Lower leg skin (tissue), 4 donors: ENCODE data around the gene GMCL2. TPM values are rescaled to one million over a fixed set of nuclear protein-coding genes. Genes with fewer than 3 reads are reported as not detected.
A peak's percentile ranks its signal among the peaks of the same experiment; 100 is the strongest.

Source experiments
- DNase-seq, 2 donors: peaks; one replicate each; pipeline ENCODE4 v3.0.0-alpha.2; 2019; ENCODE audit warnings: low spot score in 2 of 2
- H3K4me3 ChIP-seq: fragments of 200-600 bp; sonication (generic); 2 replicates; pipeline ENCODE4 v1.5.1; 2017; ENCODE audit warnings: mild to moderate bottlenecking, low read depth; ENCODE audit not compliant: poor library complexity, severe bottlenecking
- POLR2A ChIP-seq, 2 donors: fragments of 450-650 bp; IDR thresholded peaks; one replicate each; pipeline ENCODE4 v1.6.1; 2016 to 2017; ENCODE audit warnings: antibody characterized with exemption in 2 of 2, mild to moderate bottlenecking in 1 of 2, moderate library complexity in 1 of 2
- WGBS, 2 donors: methylation state at CpG; one replicate each; pipeline ENCODE4 v1.1.5; 2018; 5-methylcytosine and 5-hydroxymethylcytosine counted together
- intact Hi-C: fragments of 100-400 bp; cut with DNase I; formaldehyde crosslinking; loops from one replicate; pipeline ENCODE4 v1.15.0; 2023; ENCODE audit warnings: low total_unique reads
- total RNA-seq, 4 donors: library from RNA; depleted of rRNA; stranded (reverse); fragments of >200 nt; gene quantifications; one replicate each; pipeline ENCODE4 v1.1.0, GENCODE V29; 2016
- TF ChIP-seq, protein P1 (sequence below), 3 donors: fragments of 450-650 bp; IDR thresholded peaks; one replicate each; pipeline ENCODE4 v1.5.1; 2016; ENCODE audit warnings: antibody characterized with exemption in 3 of 3, mild to moderate bottlenecking in 3 of 3, moderate library complexity in 2 of 3

Gene GMCL2, protein sequence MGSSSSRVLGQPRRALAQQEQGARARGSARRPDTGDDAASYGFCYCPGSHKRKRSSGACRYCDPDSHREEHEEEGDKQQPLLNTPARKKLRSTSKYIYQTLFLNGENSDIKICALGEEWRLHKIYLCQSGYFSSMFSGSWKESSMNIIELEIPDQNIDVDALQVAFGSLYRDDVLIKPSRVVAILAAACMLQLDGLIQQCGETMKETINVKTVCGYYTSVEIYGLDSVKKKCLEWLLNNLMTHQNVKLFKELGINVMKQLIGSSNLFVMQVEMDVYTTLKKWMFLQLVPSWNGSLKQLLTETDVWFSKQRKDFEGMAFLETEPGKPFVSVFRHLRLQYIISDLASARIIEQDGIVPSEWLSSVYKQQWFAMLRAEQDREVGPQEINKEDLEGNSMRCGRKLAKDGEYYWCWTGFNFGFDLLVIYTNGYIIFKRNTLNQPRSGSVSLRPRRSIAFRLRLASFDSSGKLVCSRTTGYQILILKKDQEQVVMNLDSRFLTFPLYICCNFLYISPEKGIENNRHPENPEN
- not detected for total RNA-seq

DNA sequence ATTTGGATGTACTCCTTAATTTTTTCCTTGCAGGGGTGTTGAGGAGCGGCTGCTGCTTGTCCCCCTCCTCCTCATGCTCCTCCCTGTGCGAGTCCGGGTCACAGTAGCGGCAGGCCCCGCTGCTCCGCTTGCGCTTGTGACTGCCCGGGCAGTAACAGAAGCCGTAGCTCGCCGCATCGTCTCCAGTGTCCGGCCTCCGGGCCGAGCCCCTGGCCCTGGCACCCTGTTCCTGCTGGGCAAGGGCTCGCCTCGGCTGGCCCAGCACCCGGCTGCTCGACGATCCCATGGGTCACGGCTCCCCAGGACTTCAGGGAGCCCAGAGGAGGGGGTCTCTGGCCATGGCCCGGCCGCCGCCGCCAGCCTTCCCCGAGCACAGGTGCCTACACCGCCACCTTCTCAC is at the start of gene GMCL2:
TSS of gene GMCL2 (minus strand) at position 358 of the 400 bp plus-strand sequence. CDS start at position 286, 72 bp downstream.
- H3K4me3 ChIP-seq = no peak within 1 kb of the TSS
- TF ChIP-seq, protein P1, sequence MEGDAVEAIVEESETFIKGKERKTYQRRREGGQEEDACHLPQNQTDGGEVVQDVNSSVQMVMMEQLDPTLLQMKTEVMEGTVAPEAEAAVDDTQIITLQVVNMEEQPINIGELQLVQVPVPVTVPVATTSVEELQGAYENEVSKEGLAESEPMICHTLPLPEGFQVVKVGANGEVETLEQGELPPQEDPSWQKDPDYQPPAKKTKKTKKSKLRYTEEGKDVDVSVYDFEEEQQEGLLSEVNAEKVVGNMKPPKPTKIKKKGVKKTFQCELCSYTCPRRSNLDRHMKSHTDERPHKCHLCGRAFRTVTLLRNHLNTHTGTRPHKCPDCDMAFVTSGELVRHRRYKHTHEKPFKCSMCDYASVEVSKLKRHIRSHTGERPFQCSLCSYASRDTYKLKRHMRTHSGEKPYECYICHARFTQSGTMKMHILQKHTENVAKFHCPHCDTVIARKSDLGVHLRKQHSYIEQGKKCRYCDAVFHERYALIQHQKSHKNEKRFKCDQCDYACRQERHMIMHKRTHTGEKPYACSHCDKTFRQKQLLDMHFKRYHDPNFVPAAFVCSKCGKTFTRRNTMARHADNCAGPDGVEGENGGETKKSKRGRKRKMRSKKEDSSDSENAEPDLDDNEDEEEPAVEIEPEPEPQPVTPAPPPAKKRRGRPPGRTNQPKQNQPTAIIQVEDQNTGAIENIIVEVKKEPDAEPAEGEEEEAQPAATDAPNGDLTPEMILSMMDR (IDR thresholded peaks at IDR 0.05) = no peak
- no peak for TF ChIP-seq POLR2A (IDR thresholded peaks at IDR 0.05)
- intact Hi-C loops = no loop called here
- no peak for DNase-seq
- 65 to 82% methylated on average over 25 to 27 of the region's 27 CpGs for WGBS, 2 donors

DNA sequence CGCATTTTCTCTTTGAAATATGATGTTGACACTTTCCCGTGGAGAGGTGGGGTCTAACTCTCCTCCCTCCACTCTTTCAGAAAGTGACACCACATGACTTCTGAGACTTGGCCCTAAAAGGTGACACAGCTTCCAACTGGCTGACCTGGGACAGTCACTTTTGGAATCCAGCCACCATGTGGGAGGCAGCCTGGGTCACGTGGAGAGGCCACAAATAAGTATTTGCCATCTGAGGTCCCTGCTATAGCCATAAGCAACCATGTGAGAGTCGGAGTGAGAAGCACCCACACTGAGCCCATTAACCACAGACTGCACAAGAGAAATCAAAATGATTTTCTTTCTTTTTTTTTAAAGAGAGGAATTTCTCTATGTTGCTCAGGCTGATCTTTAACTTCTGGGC is 49.5 kb upstream of the GMCL2 start:
- 45 to 47% methylated on average over 4 of the region's 4 CpGs for WGBS, 2 donors
- TF ChIP-seq, protein P1 (IDR thresholded peaks at IDR 0.05) = no peak
- TF ChIP-seq POLR2A (IDR thresholded peaks at IDR 0.05) = no peak
- DNase-seq = peak in 1 of 2 donors; percentile 69
- no peak overlapping the region for H3K4me3 ChIP-seq
- intact Hi-C loops = no loop called here

DNA sequence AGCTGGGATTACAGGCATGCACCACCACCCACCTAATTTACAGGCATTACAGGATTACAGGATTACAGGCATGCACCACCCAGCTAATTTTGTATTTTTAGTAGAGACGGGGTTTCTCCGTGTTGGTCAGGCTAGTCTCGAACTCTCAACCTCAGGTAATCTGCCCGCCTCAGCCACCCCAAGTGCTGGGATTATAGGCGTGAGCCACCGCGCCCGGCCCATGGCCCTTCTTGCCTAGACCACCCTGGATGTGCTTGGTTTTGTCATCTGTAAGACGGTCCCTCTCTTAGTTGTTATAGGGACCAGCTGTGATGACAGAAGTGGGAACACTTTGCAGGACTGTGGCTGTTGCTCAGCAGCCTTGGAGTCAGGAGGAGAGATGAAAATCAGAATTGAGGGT is 49.0 kb upstream of the GMCL2 start:
- WGBS, 2 donors = 84 to 91% methylated on average over 9 of the region's 9 CpGs
- no peak overlapping the region for H3K4me3 ChIP-seq
- no peak for DNase-seq
- intact Hi-C loops = no loop called here
- TF ChIP-seq POLR2A (IDR thresholded peaks at IDR 0.05) = no peak
- TF ChIP-seq, protein P1 (IDR thresholded peaks at IDR 0.05) = no peak

DNA sequence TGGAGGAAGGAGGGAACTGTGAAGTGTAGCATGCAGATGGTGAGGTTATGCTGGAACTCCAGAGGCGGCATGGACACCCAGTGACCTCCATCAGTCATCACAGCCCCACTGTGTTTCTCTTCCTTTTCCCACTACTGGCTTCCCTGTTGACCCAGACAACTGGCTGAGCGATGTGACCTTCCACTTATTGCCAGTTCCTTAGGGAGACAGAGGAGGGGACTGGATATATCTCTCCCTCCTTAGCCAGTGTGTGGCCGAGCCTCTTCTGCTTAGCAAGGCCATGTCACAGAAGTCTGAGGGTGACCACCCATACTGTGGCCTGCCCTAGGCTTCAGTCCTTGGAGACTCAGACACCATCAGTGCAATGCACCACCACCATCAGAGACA is 48.4 kb upstream of the GMCL2 start:
- WGBS, 2 donors = 76 to 88% methylated on average over 3 of the region's 3 CpGs
- TF ChIP-seq, protein P1 (IDR thresholded peaks at IDR 0.05) = no peak
- TF ChIP-seq POLR2A (IDR thresholded peaks at IDR 0.05) = no peak

DNA sequence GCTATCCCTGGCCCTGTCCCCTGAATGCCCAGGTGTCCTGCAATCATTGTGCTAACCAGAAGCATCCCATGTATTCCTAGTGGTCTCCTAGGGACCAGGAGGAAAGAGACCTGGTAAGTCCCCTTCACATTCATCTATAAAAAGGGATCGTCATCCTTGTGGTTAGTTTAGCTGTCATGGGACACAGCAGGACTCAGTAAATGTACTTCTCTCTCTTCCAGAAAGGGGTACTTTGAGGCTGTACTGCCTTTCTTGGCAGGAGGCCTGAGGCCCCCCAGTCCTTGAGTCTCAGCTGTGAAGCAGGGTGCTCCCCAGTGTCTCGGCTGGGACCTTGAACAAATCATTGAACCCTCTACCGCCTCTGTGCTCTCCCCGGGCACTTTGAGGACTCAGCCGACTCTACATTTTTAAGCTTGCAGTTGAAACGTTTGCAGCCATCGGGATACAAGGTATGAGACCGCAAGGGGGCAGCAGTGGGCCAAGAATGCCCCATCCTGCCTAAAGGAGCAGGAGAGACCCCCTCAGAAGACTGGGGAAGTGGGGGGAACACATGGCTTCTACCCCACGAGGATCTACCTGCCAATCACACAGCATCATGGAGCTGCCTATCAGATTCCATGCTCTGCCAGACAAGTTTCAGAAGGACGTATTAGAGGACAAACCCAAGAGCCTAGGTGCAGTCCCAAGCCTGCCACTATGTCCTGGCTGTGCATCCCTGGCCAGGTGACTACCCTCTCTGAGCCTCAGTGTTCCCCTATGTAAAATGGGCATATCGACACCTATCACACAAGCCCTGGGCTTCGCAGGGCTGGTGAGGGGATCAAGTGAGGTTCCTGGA is 47.8 kb upstream of the GMCL2 start:
- 29 to 31% methylated on average over 12 of the region's 12 CpGs for WGBS, 2 donors
- H3K4me3 ChIP-seq = no peak overlapping the region
- DNase-seq = peak; percentile 59 to 95
- intact Hi-C loops = no loop called here
- TF ChIP-seq, protein P1 (IDR thresholded peaks at IDR 0.05) = peak in 1 of 3 donors; percentile 17
- TF ChIP-seq POLR2A (IDR thresholded peaks at IDR 0.05) = no peak

More for the DNA sequence above, 48.4 kb upstream of the GMCL2 start:
- H3K4me3 ChIP-seq = no peak overlapping the region
- intact Hi-C loops = no loop called here
- no peak for DNase-seq
